PC-3 (cell line): ENCODE measurements around the gene IZUMO2. TPM values are rescaled to one million over a fixed set of nuclear protein-coding genes. Genes with fewer than 3 reads are reported as not detected.

ENCODE experiments used
- ATAC-seq: fragments of 200-7000 bp; cut with Tn5 transposase; 2 replicates; pipeline ENCODE4 v1.9.1; 2020; ENCODE audit warnings: mild to moderate bottlenecking, moderate library complexity
- BruUV-seq: library from RNA; stranded (reverse); fragments of 400-500 nt; replicated peaks from 2 replicates; lab custom pipeline; 2021; lab: Mats Ljungman, UMichigan
- CTCF ChIA-PET: fragments of 300-600 bp; sonication (Branson Sonifier 250); formaldehyde crosslinking; loops from one replicate; lab custom pipeline; 2022; ENCODE audit warnings: antibody characterized with exemption; lab: Charles Lee
- POLR2A ChIA-PET: fragments of 300-600 bp; sonication (Branson Sonifier 250); formaldehyde crosslinking; loops from one replicate; lab custom pipeline; 2022; ENCODE audit warnings: antibody characterized with exemption; ENCODE audit not compliant: unreplicated experiment; lab: Charles Lee
- DNase-seq: peaks from one replicate; pipeline ENCODE4 v3.0.0-alpha.2; 2015
- H2AFZ ChIP-seq: fragments of 300-600 bp; sonication (generic); 2 replicates; pipeline ENCODE4 v1.6.0; 2016; ENCODE audit warnings: antibody characterized with exemption, low read length
- H3F3A ChIP-seq: fragments of 300-600 bp; sonication (generic); one replicate; pipeline ENCODE4 v1.6.0; 2017; ENCODE audit warnings: antibody characterized with exemption, low read length, control low read depth, mild to moderate bottlenecking; ENCODE audit not compliant: unreplicated experiment
- H3K27ac ChIP-seq: fragments of 300-600 bp; sonication (generic); 2 replicates; pipeline ENCODE4 v1.5.1; 2016; ENCODE audit warnings: mild to moderate bottlenecking, low read length
- H3K27me3 ChIP-seq: fragments of 300-600 bp; sonication (generic); 2 replicates; pipeline ENCODE4 v1.6.1; 2016; ENCODE audit warnings: low read length, mixed read lengths
- H3K36me3 ChIP-seq: fragments of 300-600 bp; sonication (generic); 2 replicates; pipeline ENCODE4 v1.6.1; 2016; ENCODE audit warnings: low read depth, mixed run types, low read length, mixed read lengths
- H3K4me1 ChIP-seq: fragments of 300-600 bp; sonication (generic); 2 replicates; pipeline ENCODE4 v1.5.1; 2016; ENCODE audit warnings: low read length; ENCODE audit not compliant: insufficient read depth
- H3K4me2 ChIP-seq: fragments of 300-600 bp; sonication (generic); 2 replicates; pipeline ENCODE4 v1.6.0; 2016; ENCODE audit warnings: low read length
- H3K4me3 ChIP-seq: fragments of 300-600 bp; sonication (generic); 2 replicates; pipeline ENCODE4 v1.5.1; 2016; ENCODE audit warnings: mild to moderate bottlenecking, low read length, mixed read lengths
- H3K79me2 ChIP-seq: fragments of 300-600 bp; sonication (generic); 2 replicates; pipeline ENCODE4 v1.6.1; 2017; ENCODE audit warnings: low read length, mixed read lengths
- H3K9ac ChIP-seq: fragments of 300-600 bp; sonication (generic); 2 replicates; pipeline ENCODE4 v1.6.0; 2016; ENCODE audit warnings: mild to moderate bottlenecking, low read length
- H3K9me2 ChIP-seq: fragments of 300-600 bp; sonication (generic); replicated peaks from 2 replicates; pipeline ENCODE4 v1.6.1; 2016; ENCODE audit warnings: mixed run types, low read length, mixed read lengths
- H3K9me3 ChIP-seq: fragments of 300-600 bp; sonication (generic); 2 replicates; pipeline ENCODE4 v1.6.1; 2016; ENCODE audit warnings: low read length, mixed read lengths
- H4K20me1 ChIP-seq: fragments of 300-600 bp; sonication (generic); 2 replicates; pipeline ENCODE4 v1.6.1; 2016; ENCODE audit warnings: low read length, mixed read lengths
- EZH2 ChIP-seq: fragments of 300-600 bp; sonication (generic); IDR thresholded peaks from one replicate; pipeline ENCODE4 v1.6.1; 2017; ENCODE audit warnings: antibody characterized with exemption, mild to moderate bottlenecking, low read length; ENCODE audit not compliant: unreplicated experiment
- EZH2phosphoT487 ChIP-seq: fragments of 300-600 bp; sonication (generic); IDR thresholded peaks from 2 replicates; pipeline ENCODE4 v1.6.1; 2018; ENCODE audit warnings: mild to moderate bottlenecking, antibody characterized with exemption, low read length, borderline replicate concordance
- intact Hi-C: fragments of 100-400 bp; cut with micrococcal nuclease; formaldehyde crosslinking; loops from 2 replicates; pipeline ENCODE4 v1.9.0; 2023
- total RNA-seq: library from RNA; depleted of rRNA; stranded (reverse); fragments of >200 nt; gene quantifications from 2 replicates; pipeline ENCODE4 v1.2.3, GENCODE V29; 2014
- TF ChIP-seq, protein P1 (sequence below): fragments of 300-600 bp; sonication (generic); conservative IDR thresholded peaks from 2 replicates; pipeline ENCODE4 v1.5.1; 2017; ENCODE audit warnings: antibody characterized with exemption, low read depth, mild to moderate bottlenecking, low read length

IZUMO2 gene
- total RNA-seq, 1 experiment from 2014 or later = not detected

- Histone ChIP-seq H4K20me1 (no peaks in the 10 kb centered on the region), H3K36me3 (no peaks in the 10 kb centered on the region), H3F3A (no peaks in the 10 kb centered on the region), H2AFZ (no peak overlapping the region), H3K4me2 (no peak overlapping the region), H3K4me1 (no peaks in the 10 kb centered on the region), H3K4me3 (no peak overlapping the region), H3K9ac (no peak overlapping the region), H3K27me3 (peaks cover 6% of the 10 kb centered on the region; the same call in 1 of the 2 replicates), H3K9me3 (no peaks in the 10 kb centered on the region), H3K79me2 (no peaks in the 10 kb centered on the region), H3K9me2 (no peaks in the 10 kb centered on the region), H3K27ac (no peak overlapping the region)
- DNase-seq (no peak), ATAC-seq (no peak; the same call in 1 of the 2 replicates)
- POLR2A ChIA-PET = no interaction called here
- TF ChIP-seq EZH2phosphoT487 (no peak), EZH2 (no peak)
- TF ChIP-seq, protein P1, sequence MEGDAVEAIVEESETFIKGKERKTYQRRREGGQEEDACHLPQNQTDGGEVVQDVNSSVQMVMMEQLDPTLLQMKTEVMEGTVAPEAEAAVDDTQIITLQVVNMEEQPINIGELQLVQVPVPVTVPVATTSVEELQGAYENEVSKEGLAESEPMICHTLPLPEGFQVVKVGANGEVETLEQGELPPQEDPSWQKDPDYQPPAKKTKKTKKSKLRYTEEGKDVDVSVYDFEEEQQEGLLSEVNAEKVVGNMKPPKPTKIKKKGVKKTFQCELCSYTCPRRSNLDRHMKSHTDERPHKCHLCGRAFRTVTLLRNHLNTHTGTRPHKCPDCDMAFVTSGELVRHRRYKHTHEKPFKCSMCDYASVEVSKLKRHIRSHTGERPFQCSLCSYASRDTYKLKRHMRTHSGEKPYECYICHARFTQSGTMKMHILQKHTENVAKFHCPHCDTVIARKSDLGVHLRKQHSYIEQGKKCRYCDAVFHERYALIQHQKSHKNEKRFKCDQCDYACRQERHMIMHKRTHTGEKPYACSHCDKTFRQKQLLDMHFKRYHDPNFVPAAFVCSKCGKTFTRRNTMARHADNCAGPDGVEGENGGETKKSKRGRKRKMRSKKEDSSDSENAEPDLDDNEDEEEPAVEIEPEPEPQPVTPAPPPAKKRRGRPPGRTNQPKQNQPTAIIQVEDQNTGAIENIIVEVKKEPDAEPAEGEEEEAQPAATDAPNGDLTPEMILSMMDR = no peak
- BruUV-seq = no TSS peak
- CTCF ChIA-PET = no interaction called here
- intact Hi-C loops = no loop called here
Measured at GRCh38 chr19:50190439-50190891, 27.4 kb upstream of the IZUMO2 start.

DNA sequence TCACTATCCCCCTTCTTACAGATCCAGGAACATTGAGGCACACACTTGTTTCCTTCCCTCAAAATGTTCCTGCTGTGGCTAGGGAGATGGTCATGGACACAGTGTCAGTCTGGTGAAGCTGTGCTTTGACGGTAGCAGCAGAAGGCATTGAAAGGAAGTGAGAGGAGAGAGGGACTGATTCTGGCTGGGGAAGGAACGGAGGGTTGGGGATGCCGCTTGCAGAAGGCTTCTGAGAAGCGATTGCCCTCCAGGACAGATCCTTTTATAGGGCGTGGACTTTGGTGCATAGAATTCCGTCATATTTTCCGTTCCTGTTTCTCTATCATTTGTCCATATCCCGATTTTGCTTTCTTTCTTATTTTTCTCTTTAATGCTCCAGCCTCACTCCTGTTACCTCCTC is 26.2 kb upstream of the IZUMO2 start:
- CTCF ChIA-PET = no interaction called here
- Histone ChIP-seq H3K4me2 (no peak overlapping the region), H3K4me3 (no peak overlapping the region), H3K9ac (no peak overlapping the region), H3K27me3 (peaks cover 6% of the 10 kb centered on the region; the same call in 1 of the 2 replicates), H3K9me2 (no peaks in the 10 kb centered on the region), H3K27ac (no peak overlapping the region), H3K9me3 (no peaks in the 10 kb centered on the region), H3F3A (no peaks in the 10 kb centered on the region), H3K36me3 (no peaks in the 10 kb centered on the region), H3K4me1 (no peaks in the 10 kb centered on the region), H4K20me1 (no peaks in the 10 kb centered on the region), H2AFZ (no peak overlapping the region), H3K79me2 (no peaks in the 10 kb centered on the region)
- BruUV-seq = no TSS peak
- TF ChIP-seq EZH2 = no peak
- TF ChIP-seq EZH2phosphoT487 = no peak
- TF ChIP-seq, protein P1 = no peak
- DNase-seq (no peak), ATAC-seq (no peak)
- intact Hi-C loops = no loop called here
- POLR2A ChIA-PET = no interaction called here

- DNase-seq = no peak
- ChIA-PET POLR2A (no interaction called here), CTCF (no interaction called here)
- H3K27ac ChIP-seq = no peak overlapping the region
- BruUV-seq = no TSS peak
- no peaks in the 10 kb centered on the region for H3F3A ChIP-seq
- peaks cover 6% of the 10 kb centered on the region; the same call in 1 of the 2 replicates for H3K27me3 ChIP-seq
- no peaks in the 10 kb centered on the region for H3K9me2 ChIP-seq
- no peak for ATAC-seq
- no peak overlapping the region for H2AFZ ChIP-seq
- no peaks in the 10 kb centered on the region for H3K79me2 ChIP-seq
- H3K9ac ChIP-seq = no peak overlapping the region
- H3K4me2 ChIP-seq = no peak overlapping the region
- no peaks in the 10 kb centered on the region for H3K4me1 ChIP-seq
- no peak overlapping the region for H3K4me3 ChIP-seq
- H3K36me3 ChIP-seq = no peaks in the 10 kb centered on the region
- intact Hi-C loops = no loop called here
- H4K20me1 ChIP-seq = no peaks in the 10 kb centered on the region
- TF ChIP-seq EZH2phosphoT487 (no peak), EZH2 (no peak)
- TF ChIP-seq, protein P1 = no peak
- H3K9me3 ChIP-seq = no peaks in the 10 kb centered on the region
Measured at GRCh38 chr19:50187937-50188336, 24.9 kb upstream of the IZUMO2 start.
